RWPE2 (cell line): Measurements from ENCODE around the gene LRRC51.

Experiments used
- ATAC-seq: fragments of 200-7000 bp; cut with Tn5 transposase; 3 replicates; pipeline ENCODE4 v1.9.1; 2021; ENCODE audit warnings: low read depth
- DNase-seq: peaks from one replicate; pipeline ENCODE4 v3.0.0-alpha.2; 2020; ENCODE audit warnings: low spot score
- H3K27ac ChIP-seq: fragments of 450-650 bp; 2 replicates; pipeline ENCODE4 v1.5.1; 2017; ENCODE audit warnings: mild to moderate bottlenecking; ENCODE audit not compliant: poor library complexity, severe bottlenecking
- H3K27me3 ChIP-seq: fragments of 250-450 bp; sonication (Bioruptor Pico); 2 replicates; pipeline ENCODE4 v1.5.1; 2021; ENCODE audit warnings: mild to moderate bottlenecking, moderate library complexity; ENCODE audit not compliant: insufficient read depth, poor library complexity, severe bottlenecking
- H3K36me3 ChIP-seq: fragments of 250-450 bp; sonication (Bioruptor Pico); 2 replicates; pipeline ENCODE4 v1.5.1; 2020; ENCODE audit warnings: low read depth, mild to moderate bottlenecking, moderate library complexity
- H3K4me1 ChIP-seq: fragments of 250-450 bp; sonication (Bioruptor Pico); 2 replicates; pipeline ENCODE4 v1.5.1; 2021; ENCODE audit warnings: mild to moderate bottlenecking, moderate library complexity; ENCODE audit not compliant: insufficient read depth, poor library complexity, severe bottlenecking
- H3K4me3 ChIP-seq: fragments of 250-450 bp; sonication (Bioruptor Pico); 2 replicates; pipeline ENCODE4 v1.5.1; 2021; ENCODE audit warnings: mild to moderate bottlenecking, moderate library complexity; ENCODE audit not compliant: severe bottlenecking
- H3K9me3 ChIP-seq: fragments of 250-450 bp; sonication (Bioruptor Pico); 2 replicates; pipeline ENCODE4 v1.5.1; 2021; ENCODE audit warnings: mild to moderate bottlenecking, moderate library complexity; ENCODE audit not compliant: severe bottlenecking
- CTCF ChIP-seq: fragments of 450-650 bp; IDR thresholded peaks from one replicate; pipeline ENCODE4 v1.5.1; 2017; ENCODE audit warnings: mild to moderate bottlenecking, moderate library complexity; ENCODE audit not compliant: poor library complexity, severe bottlenecking

LRRC51 gene

GRCh38 chr11:72084076-72084475 is 3.4 kb downstream of the LRRC51 start:
- Histone ChIP-seq H3K4me1 (peaks cover 15% of the 10 kb centered on the region), H3K27ac (peak overlapping the region; percentile 65), H3K9me3 (no peaks in the 10 kb centered on the region), H3K36me3 (0 out of 2 replicates have a peak, but pooled peaks cover 3% of the 10 kb centered on the region), H3K4me3 (no peak overlapping the region), H3K27me3 (no peaks in the 10 kb centered on the region)
- DNase-seq (no peak), ATAC-seq (0 out of 3 replicates have a peak, but pooled peaks have one; percentile 15)
- no peak for TF ChIP-seq CTCF

- H3K27ac ChIP-seq: peak overlapping the region; percentile 65
- H3K4me1 ChIP-seq: peaks cover 15% of the 10 kb centered on the region
- no peak for DNase-seq
- no peak overlapping the region for H3K4me3 ChIP-seq
- ATAC-seq: no peak
- H3K36me3 ChIP-seq: peaks cover 8% of the 10 kb centered on the region; the same call in 1 of the 2 replicates
- no peak for TF ChIP-seq CTCF
- H3K9me3 ChIP-seq: no peaks in the 10 kb centered on the region
- no peaks in the 10 kb centered on the region for H3K27me3 ChIP-seq
Observed at GRCh38 chr11:72084965-72085364, 4.3 kb downstream of the LRRC51 start.

- Histone ChIP-seq H3K27ac (no peak overlapping the region), H3K4me1 (peaks cover 15% of the 10 kb centered on the region), H3K9me3 (no peaks in the 10 kb centered on the region), H3K27me3 (no peaks in the 10 kb centered on the region), H3K36me3 (peaks cover 16% of the 10 kb centered on the region), H3K4me3 (no peak overlapping the region)
- no peak for DNase-seq
- no peak for TF ChIP-seq CTCF
- no peak for ATAC-seq
Observed at GRCh38 chr11:72085621-72086351, 5.1 kb downstream of the LRRC51 start.

GRCh38 chr11:72088076-72088808 is 7.6 kb downstream of the LRRC51 start:
- no peak for ATAC-seq
- H3K4me1 ChIP-seq: peaks cover 15% of the 10 kb centered on the region

More at GRCh38 chr11:72088076-72088808, 7.6 kb downstream of the LRRC51 start:
- Histone ChIP-seq H3K9me3 (no peaks in the 10 kb centered on the region), H3K27ac (no peak overlapping the region), H3K36me3 (peaks cover 16% of the 10 kb centered on the region), H3K27me3 (no peaks in the 10 kb centered on the region), H3K4me3 (no peak overlapping the region)
- no peak for TF ChIP-seq CTCF
- no peak for DNase-seq
